Glomerular endothelial cell (primary cell): Measurements from ENCODE around the gene CISD2. TPM values are rescaled to one million over a fixed set of nuclear protein-coding genes. Genes with fewer than 3 reads are reported as not detected.
A peak's percentile ranks its signal among the peaks of the same experiment; 100 is the strongest.
"Not testable (repeated sequence)": the region's sequence is repeated elsewhere in the genome, so short reads cannot be mapped to it uniquely, and the experiment has no call there.

Source experiments
- DNase-seq: peaks from one replicate; pipeline ENCODE4 v3.0.0-alpha.2; 2011; ENCODE audit warnings: low read depth, low spot score; ENCODE audit errors: extremely low read depth
- total RNA-seq: library from RNA; depleted of rRNA; stranded (reverse); fragments of >200 nt; gene quantifications from 2 replicates; pipeline ENCODE4 v1.2.3, GENCODE V29; 2015

CISD2 gene, protein sequence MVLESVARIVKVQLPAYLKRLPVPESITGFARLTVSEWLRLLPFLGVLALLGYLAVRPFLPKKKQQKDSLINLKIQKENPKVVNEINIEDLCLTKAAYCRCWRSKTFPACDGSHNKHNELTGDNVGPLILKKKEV
- 12.8 and 14.3 TPM in 2 replicates for total RNA-seq

DNA sequence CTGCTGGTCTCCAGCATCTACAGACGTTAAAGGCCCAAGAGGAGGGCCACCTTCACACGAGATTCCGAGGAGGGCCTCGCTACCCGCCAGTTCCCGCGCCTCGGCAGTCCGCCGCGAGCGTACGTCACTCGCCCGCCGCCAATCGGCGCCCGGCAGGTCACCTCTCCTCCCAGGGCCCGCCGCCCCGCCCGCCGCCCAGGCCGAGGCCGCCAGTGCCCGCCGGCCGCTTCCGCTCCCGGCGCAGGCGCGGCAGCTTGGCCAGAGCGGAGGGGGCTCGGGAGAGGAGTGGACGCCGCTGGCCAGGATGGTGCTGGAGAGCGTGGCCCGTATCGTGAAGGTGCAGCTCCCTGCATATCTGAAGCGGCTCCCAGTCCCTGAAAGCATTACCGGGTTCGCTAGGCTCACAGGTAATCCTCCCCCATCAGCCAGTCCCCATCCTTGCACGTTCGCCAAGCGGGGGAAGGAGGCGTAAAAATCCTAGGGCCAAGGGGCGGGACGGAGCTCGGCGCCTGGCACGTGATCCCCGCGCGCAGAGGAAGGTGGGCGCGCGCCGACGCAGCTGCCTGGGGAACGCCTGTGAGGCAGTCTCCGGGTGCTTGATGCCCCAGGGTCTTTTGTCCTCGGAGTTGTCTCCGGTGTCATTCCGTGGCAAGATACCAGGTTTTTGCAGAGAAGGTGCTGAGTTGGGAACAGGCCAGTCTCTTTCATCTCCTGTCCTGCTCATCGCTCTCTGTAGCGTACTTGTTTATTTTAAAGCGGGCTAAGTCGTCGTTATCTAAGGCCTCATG, at the start of gene CISD2:
CISD2 (plus strand) TSS at position 212 of the 788 bp plus-strand sequence; CDS start at position 305, 93 bp downstream.
- peak; percentile 60 for DNase-seq

DNA sequence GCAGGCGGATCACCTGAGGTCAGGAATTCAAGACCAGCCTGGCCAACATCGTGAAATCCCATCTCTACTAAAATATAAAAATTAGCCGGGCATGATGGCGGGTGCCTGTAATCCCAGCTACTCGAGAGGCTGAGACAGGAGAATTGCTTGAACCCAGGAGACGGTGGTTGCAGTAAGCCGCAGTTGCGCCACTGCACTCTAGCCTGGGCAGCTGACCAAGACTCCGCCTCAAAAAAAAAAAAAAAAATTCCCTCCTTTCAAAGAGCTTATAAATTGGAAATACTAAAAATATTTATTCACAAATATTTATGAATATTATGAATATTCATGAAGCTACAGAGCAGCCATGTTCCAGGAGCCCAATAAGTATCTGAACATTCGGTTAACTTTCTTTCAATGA, 49.7 kb upstream of the CISD2 start:
- DNase-seq: not testable (repeated sequence)

DNA sequence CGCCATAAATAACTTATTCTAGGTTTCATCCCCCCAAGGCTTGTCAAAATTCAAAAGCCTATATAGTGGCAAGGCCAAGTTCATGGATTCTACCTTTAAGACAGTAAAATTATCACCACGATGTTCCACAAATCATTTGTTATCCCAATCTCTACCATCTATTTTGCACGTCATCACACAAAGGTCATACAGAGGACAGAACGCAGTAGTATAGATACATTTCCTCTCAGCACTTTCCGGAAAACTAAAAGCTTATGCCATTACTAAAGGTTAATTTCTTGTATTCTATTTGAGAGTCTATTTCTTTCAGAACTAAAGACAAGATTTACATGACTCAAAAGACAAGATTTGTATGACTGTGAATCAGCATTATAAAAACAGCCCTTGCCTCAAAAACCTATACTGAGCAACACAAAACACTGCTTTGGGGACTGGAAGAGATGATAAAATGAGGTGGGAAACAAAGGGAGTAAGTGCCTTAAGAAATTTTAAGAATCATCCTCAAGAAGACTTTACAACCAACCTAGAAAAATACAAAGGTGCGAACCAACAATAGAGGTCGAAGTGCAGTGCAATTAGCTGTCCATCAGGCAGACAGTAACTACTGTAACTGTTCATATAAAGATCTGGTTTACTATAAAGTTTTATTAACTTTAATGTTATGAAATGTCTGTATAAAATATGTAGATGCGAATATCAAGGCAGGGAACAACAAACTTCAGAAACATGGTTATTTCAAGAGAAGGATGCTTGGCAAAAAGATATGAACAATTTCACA, 49.0 kb upstream of the CISD2 start:
- no peak for DNase-seq

DNA sequence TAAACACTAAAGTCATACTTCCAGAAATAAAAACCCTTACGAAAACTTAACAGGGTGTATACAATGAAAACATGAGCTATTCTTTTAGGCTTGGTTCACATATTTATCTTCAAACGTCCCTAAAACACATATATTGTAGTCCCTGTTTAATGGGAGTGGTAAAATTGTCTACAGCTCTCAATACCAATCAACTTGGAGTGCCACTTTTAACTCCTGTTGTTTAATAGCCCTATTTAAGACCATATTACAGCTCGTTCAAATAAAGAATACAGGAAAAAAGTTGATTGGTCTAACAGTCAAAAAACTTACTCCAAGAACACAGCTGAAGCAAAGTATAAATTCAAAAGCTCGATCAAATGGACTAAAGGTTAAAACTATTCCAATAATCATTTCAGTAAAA, 45.3 kb upstream of the CISD2 start:
- no peak for DNase-seq

DNA sequence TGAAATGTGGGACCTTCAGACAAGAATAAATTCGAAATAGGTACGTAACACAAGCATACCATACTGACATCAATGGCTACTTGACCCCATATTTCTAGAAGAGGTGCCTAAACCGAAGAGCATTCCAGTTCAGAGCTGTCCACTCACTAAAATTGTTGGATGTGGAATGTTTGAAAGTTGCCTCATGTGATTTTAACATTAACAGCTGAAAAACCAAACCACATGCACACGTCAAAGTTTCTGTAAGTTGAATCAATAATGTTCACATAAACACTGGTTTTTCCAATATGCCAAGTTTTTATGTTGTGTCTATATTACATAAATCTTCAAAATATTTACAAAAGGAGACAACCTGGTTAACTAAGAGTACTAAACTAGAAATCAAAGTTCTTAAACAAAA, 44.9 kb upstream of the CISD2 start:
- DNase-seq: no peak

DNA sequence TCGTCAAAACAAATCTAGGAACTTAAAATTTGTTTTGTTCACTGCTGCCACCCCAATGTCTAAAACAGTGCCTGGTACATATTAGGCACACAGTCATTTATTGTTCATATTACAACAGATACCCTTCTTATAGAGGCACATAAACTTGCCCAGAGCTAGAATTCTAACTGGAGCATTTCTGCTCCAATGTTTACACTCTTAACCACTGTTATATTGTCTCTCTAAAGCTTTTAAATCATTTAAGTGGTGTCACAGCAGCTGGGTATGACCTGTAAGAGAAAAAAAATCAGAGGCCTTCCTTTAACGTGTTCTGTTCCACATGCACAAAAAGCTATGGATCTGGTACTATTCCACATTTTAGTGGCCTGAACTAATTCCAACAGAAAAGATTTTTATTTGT, 44.4 kb upstream of the CISD2 start:
- no peak for DNase-seq

DNA sequence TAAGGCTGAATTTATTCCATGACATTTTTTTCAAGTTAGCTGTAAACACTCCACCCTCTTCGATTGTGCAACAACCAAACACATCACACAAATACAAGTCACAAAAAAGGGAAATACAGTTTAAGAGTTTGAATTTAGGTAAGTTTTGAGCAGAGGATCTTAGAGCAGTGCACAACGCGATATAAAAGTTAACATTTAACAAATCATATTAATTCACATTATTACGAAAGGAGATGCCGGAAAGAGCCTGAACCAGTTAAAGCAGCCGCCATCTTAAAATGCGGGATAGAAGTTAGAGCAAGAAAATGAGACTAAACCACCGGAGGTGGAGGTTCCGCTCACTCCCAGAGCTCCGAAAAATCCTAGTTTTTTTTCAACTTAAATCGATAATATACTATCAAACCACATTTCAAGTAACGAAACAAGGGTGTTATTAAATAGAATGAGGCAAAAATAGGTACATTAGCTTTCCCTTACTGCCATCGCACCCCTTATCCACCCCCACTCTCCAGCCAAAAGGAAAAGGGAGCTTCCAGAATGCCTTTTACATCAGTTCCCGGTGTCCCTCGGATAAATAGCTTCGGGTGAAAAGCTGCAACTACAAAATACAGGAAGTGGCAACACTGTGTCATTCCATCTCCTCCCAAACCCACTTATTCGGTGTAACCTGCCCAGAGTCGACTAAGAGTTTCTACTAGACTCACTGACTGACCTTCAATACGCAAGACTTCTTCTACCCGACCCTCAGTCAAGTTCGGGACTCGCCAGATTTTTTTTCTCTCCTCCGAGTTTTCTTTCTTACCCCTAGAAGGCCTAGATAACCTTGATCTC, 43.3 kb upstream of the CISD2 start:
- no peak for DNase-seq

DNA sequence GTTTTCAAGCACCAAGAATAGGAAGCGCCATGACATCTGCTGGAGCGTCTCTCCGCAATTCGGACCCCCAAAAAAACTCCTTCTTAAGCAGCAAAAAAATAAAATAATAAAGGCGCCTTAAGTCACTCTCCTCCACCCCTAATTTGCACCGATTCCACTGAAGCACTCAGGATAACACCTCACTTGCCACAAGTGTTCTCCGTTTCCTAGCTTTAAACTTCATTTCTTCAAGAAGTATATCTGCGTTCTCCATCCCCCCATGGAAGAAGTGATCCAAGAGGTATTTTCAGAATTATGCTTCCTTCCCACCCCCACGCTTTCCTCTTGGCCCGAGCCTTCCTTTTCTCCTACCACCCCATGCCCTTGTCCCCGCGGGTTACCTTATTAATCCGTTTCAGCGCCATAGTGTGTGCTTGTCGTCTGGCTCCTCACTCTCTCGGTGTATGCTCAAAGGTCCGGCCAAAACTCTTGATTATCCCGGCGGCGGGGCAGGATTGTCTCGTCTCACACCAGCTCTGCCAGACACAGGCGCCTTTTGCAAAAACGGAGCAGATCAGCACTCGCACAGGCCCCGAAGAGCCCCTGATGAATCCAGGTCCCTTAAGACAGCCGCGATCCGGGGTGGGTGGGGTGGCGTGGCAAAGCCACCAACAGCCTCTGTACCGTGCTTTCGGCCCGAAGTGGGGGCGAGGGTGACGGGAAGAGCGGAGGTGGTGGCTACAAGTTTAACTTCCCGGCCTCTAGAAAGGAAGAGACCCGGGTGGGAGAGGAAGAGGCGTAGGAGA, 42.5 kb upstream of the CISD2 start:
- no peak for DNase-seq

DNA sequence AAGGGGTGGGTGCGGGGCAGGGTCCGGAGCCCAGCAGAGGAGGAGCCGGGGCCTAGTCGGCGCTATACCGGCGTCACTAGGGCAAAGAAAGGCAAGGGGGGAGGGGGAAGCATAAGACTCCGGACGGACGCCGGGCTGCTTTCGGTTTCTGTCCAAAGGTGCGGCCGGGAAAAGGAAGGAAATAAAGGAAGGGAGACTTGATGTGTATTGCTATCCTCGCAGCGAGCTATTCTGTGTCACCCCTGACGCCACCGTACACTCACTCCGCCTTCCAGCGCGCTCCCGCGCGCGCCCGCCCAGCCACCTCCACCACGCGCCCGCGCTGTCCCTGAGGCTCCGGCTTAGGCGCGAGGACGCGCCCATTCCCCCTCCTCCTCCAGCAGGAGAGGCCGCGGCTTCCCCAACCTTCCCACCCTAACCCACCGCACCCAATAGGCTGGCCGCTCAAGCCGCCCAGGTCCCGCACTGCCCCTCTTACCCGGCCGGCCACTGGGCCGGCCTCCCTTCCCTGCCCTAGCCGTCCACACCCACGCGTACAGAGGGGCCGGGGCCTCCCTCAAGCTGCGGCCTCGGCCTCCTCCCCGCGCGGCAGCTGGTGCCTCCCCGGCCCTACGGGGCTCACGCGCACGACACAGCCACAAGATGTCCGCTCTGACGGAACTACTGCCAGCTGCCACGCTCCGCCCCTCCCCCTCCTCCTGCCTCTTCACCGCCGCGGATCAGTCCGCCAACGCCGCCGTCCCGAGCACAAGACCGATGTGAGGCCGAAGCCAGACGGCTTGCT, 41.7 kb upstream of the CISD2 start, which contains the start of gene UBE2D3:
UBE2D3 (minus strand) TSS at position 662 of the 784 bp plus-strand sequence. CDS start 1,043 bp downstream, outside the sequence.
- DNase-seq: no peak

DNA sequence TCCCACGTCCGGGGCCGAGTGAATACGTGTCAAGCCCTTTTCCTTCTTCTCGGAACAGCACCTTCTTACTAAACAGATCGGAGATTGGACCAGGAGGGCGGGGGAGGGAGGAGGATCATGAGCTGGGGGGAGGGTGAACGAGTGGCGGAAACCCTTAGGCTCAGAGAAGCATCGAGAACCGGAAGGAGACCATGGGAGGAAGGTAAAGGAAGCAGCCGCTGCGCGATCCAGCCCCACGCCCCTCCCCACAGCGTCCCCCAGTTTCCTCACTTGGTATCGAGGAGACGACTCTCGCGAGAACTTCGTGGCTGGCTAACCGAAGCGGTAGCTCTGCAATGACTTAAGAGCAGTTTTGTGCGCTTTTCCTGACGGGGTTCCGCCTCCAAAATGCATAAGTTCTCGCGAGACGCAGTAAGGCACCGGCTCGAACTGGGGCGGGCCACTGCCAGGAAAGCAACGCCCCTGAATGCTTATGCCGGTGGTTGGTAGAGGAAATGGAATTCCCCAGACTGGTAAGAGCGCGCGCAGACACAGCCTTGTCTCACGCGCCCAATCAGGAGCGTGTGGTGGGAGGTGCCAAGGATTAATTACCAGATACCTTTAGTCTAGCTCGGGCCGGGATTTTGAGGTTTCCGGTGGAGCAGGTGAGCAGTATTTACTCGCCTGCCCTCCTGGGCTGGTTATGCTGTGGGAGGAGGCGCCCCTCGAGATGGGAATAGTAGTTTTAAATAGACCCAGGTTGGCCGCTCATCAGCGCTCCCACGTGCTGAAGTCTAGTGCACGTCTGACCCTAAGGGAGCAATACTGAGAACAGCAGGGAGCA, 40.9 kb upstream of the CISD2 start:
- peak; percentile 100 for DNase-seq

DNA sequence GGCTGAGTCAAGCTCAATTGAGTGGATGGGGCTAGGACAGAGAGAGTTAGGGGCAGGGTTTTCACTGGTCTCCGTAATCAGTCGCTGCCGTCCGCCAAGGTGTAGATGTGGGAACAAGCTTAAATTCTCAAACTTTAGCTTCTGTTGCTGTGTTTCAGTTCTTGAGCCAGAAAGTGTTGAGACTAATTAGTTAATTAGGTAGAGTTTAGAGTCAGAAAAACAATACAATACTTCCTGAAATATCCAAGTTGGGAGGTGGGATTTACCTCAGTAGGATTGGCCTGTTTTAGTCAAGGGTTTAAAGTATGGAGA, 40.3 kb upstream of the CISD2 start:
- no peak for DNase-seq

DNA sequence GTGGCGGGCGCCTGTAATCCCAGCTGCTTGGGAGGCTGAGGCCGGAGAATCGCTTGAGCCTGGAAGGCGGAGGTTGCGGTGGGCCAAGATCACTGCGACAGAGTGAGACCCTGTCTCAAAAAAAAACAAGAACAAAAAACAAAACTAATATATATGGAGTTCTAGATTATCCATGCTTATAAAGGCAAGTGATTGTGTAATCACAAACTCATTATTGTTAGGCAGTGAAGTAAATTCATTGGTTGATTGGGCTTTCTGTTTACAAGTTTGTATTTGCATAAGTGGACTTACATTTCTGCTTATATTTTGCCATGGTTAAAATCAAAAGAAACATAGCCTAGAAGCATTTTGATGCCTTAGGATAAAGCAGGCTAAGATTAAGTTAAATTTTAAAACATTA, 39.0 kb upstream of the CISD2 start:
- no peak for DNase-seq

DNA sequence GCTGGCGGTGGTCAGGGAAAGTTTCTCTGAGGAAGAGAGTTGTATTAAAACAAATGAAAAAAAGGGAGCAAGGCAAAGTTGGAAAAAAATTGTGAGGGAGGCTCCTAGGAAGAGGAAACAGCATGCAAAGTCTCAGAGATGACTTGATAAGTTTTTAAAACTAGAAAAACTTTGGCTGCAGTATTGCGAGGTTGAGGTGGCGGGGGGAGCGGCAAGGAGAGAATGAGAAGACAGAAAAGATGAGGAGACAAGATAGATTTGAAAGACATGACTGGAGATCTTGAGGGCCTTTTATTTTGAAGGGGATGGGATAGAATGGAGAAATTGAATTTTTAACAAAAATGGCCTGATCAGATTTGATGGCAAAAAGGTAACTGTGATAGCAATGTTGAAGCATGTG, 36.7 kb upstream of the CISD2 start:
- no peak for DNase-seq

DNA sequence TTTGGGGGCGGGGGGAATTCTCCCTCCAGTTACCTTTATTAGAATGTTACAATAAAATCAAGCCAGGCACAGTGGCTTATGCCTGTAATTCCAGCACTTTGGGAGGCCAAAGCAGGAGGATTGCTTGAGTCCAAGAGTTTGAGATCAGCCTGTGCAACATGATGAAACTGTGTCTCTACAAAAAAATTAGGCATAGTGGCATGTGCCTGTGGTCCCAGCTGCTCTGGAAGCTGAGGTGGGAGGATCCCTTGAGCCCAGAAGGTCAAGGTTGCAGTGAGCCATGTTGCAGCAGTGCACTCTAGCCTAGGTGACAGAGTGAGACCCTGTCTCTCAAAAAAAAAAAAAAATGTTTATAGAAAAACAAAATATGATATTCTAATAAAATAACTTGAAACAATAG, 36.1 kb upstream of the CISD2 start:
- no peak for DNase-seq

DNA sequence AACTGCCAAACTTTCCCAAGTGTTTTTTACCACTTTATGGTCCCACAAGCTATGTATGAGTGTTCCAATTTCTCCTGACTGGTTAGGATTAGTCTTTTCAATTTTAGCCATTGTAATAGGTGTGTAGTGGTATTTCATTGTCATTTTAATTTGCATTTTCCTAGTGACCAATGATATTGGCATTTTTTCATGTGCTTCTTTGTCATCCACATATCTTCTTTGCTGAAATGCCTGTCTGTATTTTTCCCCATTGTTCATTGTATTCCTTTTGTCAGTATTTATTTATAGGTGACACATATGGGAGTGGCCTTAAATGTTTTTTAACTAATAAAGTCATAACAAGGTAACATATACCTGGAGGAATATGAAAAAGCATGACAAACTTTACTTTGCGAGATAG, 32.2 kb upstream of the CISD2 start:
- DNase-seq: no peak

DNA sequence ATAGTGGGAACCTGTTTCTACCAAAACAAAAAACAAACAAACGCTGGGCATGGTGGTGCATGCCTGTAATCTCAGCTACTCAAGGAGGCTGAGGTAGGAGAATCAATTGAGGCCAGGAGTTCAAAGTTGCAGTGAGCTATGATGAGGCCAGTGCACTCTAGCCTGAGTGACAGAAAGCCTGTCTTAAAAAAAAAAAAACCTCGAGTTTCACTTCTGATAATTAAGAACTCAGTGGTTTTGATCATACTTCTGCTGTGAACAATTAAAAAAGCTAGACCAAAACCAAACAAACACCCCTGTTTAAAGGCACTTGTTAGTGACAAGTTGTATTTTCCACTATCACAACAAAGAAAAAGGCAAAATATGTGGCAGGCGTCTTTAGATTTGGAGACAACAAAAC, 26.4 kb upstream of the CISD2 start:
- DNase-seq: no peak

DNA sequence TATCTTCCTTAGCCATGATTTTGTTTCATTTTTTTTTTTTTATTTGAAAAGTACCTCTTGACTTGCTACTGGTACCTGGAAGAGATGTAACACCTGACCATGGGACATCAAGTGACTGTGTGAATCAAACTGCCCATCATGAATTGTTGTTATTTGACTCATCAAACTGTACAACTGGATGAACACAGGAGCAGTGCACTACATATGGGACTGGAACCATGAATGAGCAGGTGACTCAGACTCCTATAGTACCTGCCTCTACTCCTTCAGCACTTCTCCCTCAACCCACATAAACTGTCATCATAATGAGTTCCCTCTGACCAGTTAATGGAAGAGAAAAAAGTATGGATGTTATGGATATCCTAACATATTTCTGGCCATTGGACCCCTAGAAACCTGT, 25.5 kb upstream of the CISD2 start:
- DNase-seq: no peak

DNA sequence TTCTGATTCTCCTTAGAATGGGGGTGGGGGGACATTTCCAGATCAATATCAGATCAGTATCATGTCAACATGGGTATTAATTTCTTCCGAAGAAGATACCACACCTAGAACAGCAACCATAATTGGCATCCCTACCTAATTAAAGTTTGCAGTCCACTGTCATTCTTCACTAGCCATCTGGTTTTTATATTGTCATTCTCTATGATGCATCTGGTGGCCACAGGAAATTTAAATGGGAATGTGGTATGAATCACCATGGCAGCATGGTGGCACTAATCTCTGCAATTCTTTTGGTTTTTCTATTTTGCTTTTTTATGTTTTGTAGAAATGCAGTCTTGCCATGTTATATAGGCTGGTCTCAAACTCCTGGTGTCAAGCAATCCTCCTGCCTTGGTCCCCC, 24.9 kb upstream of the CISD2 start:
- DNase-seq: no peak

DNA sequence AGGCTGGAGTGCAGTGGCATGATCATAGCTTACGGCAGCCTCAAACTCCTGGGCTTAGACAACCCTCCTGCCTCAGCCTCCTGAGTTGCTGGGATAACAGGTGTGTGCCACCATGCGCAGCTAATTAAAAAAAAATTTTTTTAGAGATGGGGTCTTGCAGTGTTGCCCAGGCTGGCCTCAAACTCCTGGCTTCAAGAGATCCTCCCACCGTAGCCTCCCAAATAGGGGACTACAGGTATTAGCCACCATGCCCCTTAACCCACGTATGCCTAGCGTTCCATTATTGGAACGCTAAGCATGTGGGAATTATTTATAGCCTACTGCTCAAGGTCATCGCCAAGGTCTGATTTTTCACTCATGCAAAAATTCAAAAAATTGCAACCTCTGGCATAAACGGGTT, 21.1 kb upstream of the CISD2 start:
- DNase-seq: no peak
